Measurements from ENCODE around the gene CHD9.

CHD9 gene

GRCh38 chr16:53129281-53130158 is 74.7 kb downstream of the CHD9 start:
- in situ Hi-C loops (cut with HindIII; ENCODE audit: low sequenced_read_pairs) = no loop called here
- peak; percentile 40 for DNase-seq (ENCODE audit: low read depth)
- TF ChIP-seq, protein P1, sequence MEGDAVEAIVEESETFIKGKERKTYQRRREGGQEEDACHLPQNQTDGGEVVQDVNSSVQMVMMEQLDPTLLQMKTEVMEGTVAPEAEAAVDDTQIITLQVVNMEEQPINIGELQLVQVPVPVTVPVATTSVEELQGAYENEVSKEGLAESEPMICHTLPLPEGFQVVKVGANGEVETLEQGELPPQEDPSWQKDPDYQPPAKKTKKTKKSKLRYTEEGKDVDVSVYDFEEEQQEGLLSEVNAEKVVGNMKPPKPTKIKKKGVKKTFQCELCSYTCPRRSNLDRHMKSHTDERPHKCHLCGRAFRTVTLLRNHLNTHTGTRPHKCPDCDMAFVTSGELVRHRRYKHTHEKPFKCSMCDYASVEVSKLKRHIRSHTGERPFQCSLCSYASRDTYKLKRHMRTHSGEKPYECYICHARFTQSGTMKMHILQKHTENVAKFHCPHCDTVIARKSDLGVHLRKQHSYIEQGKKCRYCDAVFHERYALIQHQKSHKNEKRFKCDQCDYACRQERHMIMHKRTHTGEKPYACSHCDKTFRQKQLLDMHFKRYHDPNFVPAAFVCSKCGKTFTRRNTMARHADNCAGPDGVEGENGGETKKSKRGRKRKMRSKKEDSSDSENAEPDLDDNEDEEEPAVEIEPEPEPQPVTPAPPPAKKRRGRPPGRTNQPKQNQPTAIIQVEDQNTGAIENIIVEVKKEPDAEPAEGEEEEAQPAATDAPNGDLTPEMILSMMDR (IDR thresholded peaks at IDR 0.05; ENCODE audit: low read depth, low read length, missing control alignments) = no peak
- peak overlapping the region; percentile 47 for H3K4me3 ChIP-seq (ENCODE audit: low read depth, low read length)

DNA sequence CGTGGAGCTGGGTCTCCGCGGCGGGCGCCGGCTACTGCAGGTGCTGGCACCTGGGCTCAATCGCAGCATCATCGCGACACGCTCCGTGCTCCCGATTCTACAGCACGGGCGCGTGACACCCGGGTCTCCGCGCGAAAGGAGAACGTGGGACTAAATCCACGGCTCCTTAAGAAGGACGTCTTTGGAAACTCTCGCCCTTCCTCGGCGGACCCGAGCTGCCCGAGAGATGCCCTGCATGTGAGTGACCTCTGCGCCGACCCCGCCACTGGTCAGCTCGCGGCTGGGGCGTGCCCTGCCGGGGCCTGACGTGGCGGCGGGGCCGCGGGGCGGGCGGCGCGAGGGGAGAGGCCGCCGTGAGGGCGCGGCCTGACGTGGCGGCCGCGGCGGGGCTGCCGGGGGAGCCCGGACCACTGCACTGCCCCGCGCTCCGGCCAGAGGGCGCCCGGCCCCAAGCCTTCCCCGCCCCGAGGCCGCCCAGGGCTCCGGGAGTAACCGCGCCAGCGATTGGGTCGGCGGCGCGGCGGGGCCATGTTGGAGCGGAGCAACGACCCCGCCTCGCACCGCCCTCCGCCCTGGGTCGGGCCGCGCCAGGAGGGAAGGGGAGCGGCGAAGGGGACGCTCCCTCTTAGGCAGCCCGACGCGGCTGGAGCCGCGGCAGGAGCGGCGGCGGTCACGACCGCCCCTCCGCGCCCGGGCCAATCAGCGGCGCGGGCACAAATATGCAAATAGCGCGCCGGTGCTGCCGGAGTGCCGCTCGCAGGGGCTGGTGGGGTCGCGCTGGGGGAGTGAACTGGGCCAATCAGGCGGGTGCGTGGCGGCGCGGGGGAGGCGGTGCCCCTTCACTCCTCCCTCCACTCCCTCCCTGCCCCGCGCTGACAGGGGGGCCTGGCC is 75.6 kb downstream of the CHD9 start:
- in situ Hi-C loops (cut with HindIII; ENCODE audit: low sequenced_read_pairs) = no loop called here
- TF ChIP-seq, protein P1 (IDR thresholded peaks at IDR 0.05; ENCODE audit: low read depth, low read length, missing control alignments) = peak; percentile 48
- peak; percentile 85 for DNase-seq (ENCODE audit: low read depth)
- H3K4me3 ChIP-seq (ENCODE audit: low read depth, low read length) = peak overlapping the region; percentile 75

DNA sequence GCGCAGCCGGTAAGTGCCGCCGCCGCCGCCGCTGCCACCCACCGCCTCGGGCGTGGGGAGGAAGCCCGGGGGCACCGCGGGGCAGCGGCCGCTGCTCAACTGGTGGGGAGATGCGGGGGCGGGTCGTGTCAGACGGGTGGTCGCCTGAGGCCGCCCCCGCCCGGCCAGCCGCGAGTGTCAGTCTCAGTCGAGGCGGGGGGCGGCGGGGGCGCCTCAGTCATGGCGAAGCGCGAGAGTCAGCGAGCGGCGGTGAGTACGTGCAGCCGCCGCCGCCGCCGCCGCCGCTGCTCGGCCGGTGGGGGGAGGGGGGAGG is 76.2 kb downstream of the CHD9 start:
- no peak for DNase-seq (ENCODE audit: low read depth)
- in situ Hi-C loops (cut with HindIII; ENCODE audit: low sequenced_read_pairs) = no loop called here
- TF ChIP-seq, protein P1 (IDR thresholded peaks at IDR 0.05; ENCODE audit: low read depth, low read length, missing control alignments) = no peak
- peak overlapping the region; percentile 75 for H3K4me3 ChIP-seq (ENCODE audit: low read depth, low read length)

DNA sequence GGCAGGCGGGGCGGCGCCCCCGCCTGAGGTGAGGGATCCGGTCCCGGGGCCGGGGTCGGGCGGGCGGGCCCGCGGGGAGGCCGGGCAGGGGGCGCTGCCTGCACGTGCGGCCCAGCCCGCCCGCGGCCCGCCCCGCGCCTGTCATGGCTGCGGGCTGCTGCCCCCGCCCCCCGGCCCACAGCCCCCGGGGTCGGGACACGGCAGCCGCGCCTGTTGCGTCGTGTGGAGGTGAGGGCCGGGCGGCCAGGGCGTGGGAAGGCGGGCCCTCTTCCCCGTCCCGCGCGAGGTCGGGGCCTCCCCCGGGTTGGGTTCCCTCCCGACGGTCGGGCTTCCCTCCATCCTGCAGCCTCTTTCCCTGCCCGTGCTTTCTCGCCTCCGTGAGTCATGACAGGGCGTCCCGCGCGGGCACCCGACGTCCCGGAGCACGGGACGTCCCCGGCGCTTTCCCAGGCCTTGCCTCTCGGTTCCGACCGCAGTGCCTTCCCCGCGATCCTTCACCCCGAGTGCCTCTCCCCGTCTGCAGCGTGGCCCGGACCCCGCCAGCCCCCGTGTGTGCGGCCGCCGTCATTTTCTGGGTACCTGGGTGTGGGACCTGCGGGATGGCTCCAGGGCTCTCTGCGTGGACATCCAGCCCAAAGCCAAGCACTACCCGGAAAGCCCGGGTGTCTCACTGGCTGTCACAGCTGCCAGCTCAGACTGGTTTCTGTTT is 76.7 kb downstream of the CHD9 start:
- DNase-seq (ENCODE audit: low read depth) = no peak
- peak overlapping the region; percentile 75 for H3K4me3 ChIP-seq (ENCODE audit: low read depth, low read length)
- in situ Hi-C loops (cut with HindIII; ENCODE audit: low sequenced_read_pairs) = no loop called here
- TF ChIP-seq, protein P1 (IDR thresholded peaks at IDR 0.05; ENCODE audit: low read depth, low read length, missing control alignments) = no peak

DNA sequence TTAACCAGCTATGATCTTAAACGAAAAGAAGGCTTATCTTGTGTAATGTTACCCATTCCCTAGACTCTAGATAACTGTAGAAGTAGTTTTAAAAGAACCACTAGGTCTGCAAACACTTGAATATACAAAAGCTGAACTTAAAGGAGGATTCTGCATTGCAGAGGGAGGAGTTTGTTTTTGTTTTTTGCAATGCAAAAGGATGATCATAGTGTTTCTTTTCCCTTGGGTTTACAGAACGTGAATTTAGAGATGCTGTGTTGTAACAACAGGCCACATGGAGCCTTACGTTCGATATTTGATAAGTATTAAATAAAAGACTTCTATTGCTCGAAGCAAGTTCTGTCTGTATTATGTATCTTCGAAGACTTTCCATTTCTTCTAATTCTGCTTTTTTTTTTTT is 77.6 kb downstream of the CHD9 start:
- H3K4me3 ChIP-seq (ENCODE audit: low read depth, low read length) = peak overlapping the region; percentile 75
- in situ Hi-C loops (cut with HindIII; ENCODE audit: low sequenced_read_pairs) = no loop called here
- TF ChIP-seq, protein P1 (IDR thresholded peaks at IDR 0.05; ENCODE audit: low read depth, low read length, missing control alignments) = no peak
- DNase-seq (ENCODE audit: low read depth) = no peak

- TF ChIP-seq, protein P1 (IDR thresholded peaks at IDR 0.05; ENCODE audit: low read depth, low read length, missing control alignments) = no peak
- no peak overlapping the region for H3K4me3 ChIP-seq (ENCODE audit: low read depth, low read length)
- no peak for DNase-seq (ENCODE audit: low read depth)
- in situ Hi-C loops (cut with HindIII; ENCODE audit: low sequenced_read_pairs) = no loop called here
Observed at GRCh38 chr16:53135329-53135728, 80.5 kb downstream of the CHD9 start.
